ENCODE data around the gene ZNF165. TPM values are rescaled to one million over a fixed set of nuclear protein-coding genes. Genes with fewer than 3 reads are reported as not detected.

ZNF165 gene
- total and polyA plus RNA-seq, 2 of the 13 experiments (the other 11 are each of a cell fraction or from before 2014, with no cell fraction given): 0.58 to 8.6 TPM

GRCh38 chr6:28136585-28137504 is 56.5 kb downstream of the ZNF165 start (continued):
- TF ChIP-seq ZNF318 (CRISPR knock-in tag; IDR thresholded peaks at IDR 0.05) (no peak), ZNF326 (CRISPR knock-in tag; IDR thresholded peaks at IDR 0.05; ENCODE audit: borderline replicate concordance) (0 out of 2 replicates have a peak, but pooled peaks have one; percentile 29), CCDC6 (CRISPR knock-in tag; IDR thresholded peaks at IDR 0.05) (peak; percentile 83), ZMAT3 (CRISPR knock-in tag; conservative IDR thresholded peaks at IDR 0.05) (peak; percentile 88; the same call in 1 of the 2 replicates), MED1 (CRISPR knock-in tag; IDR thresholded peaks at IDR 0.05) (peak; percentile 90), ATF3 (CRISPR knock-in tag; IDR thresholded peaks at IDR 0.05) (0 out of 2 replicates have a peak, but pooled peaks have one; percentile 16), ZKSCAN1 (IDR thresholded peaks at IDR 0.05; ENCODE audit: low read length) (peak; percentile 72; the same call in 1 of the 2 replicates), UBTF (CRISPR knock-in tag; IDR thresholded peaks at IDR 0.05) (peak; percentile 95), ZNF251 (CRISPR knock-in tag; IDR thresholded peaks at IDR 0.05) (no peak), ZNF329 (CRISPR knock-in tag; IDR thresholded peaks at IDR 0.05; ENCODE audit: low read depth) (peak; percentile 25; the same call in 1 of the 2 replicates), TBP (CRISPR knock-in tag; IDR thresholded peaks at IDR 0.05) (no peak), HIVEP1 (CRISPR knock-in tag; IDR thresholded peaks at IDR 0.05) (peak; percentile 75), ZMYM3 (CRISPR knock-in tag; IDR thresholded peaks at IDR 0.05) (no peak), ZNF264 (CRISPR knock-in tag; IDR thresholded peaks at IDR 0.05) (peak; percentile 94), GABPB1 (CRISPR knock-in tag; IDR thresholded peaks at IDR 0.05) (peak; percentile 99), FOXO1 (CRISPR knock-in tag; IDR thresholded peaks at IDR 0.05) (peak; percentile 71), ZSCAN20 (CRISPR knock-in tag; IDR thresholded peaks at IDR 0.05; ENCODE audit: borderline replicate concordance) (0 out of 2 replicates have a peak, but pooled peaks have one; percentile 20)

Data from HepG2 (cell line).